ENCODE results near the gene SERTAD3. TPM values are rescaled to one million over a fixed set of nuclear protein-coding genes. Genes with fewer than 3 reads are reported as not detected.

The SERTAD3 gene
- polyA plus RNA-seq, 1 donor from 2014 or later, result 29.2 TPM

- no peaks in the 10 kb centered on the region for H3K9me3 Mint-ChIP-seq
- peak overlapping the region; percentile 93 to 97 (median 95) for H3K4me3 Mint-ChIP-seq
- H3K27ac Mint-ChIP-seq, result peak overlapping the region; percentile 95 to 98 (median 97)
- H3K36me3 Mint-ChIP-seq, result no peaks in the 10 kb centered on the region
- H3K27me3 Mint-ChIP-seq, result no peaks in the 10 kb centered on the region
- H3K4me1 Mint-ChIP-seq, result peaks cover 20 to 26% (median 22%) of the 10 kb centered on the region in 3 donors
These were observed 19.3 kb downstream of the SERTAD3 start for GRCh38 chr19:40424637-40425449.

GRCh38 chr19:40423938-40424337 lies 20.2 kb downstream of the SERTAD3 start:
- Mint-ChIP-seq H3K27me3 (no peaks in the 10 kb centered on the region), H3K36me3 (no peaks in the 10 kb centered on the region), H3K4me1 (peaks cover 18 to 26% (median 19%) of the 10 kb centered on the region in 3 donors), H3K27ac (peak overlapping the region in 2 of 3 donors; percentile 47 to 98), H3K4me3 (peak overlapping the region in 2 of 4 donors; percentile 17 to 93), H3K9me3 (no peaks in the 10 kb centered on the region)

- H3K27ac Mint-ChIP-seq, result peak overlapping the region in 2 of 3 donors; percentile 43 to 74
- no peaks in the 10 kb centered on the region for H3K27me3 Mint-ChIP-seq
- H3K4me1 Mint-ChIP-seq, result peaks cover 18 to 26% (median 18%) of the 10 kb centered on the region in 3 donors
- no peaks in the 10 kb centered on the region for H3K36me3 Mint-ChIP-seq
- peak overlapping the region in 1 of 4 donors; percentile 93 for H3K4me3 Mint-ChIP-seq
- no peaks in the 10 kb centered on the region for H3K9me3 Mint-ChIP-seq
These were observed 21.2 kb downstream of the SERTAD3 start for GRCh38 chr19:40422748-40423566.

GRCh38 chr19:40421993-40422747 lies 22.0 kb downstream of the SERTAD3 start:
- H3K4me1 Mint-ChIP-seq, result peaks cover 18 to 22% (median 20%) of the 10 kb centered on the region in 3 donors
- H3K4me3 Mint-ChIP-seq, result peak overlapping the region in 3 of 4 donors; percentile 60 to 87 (median 80)
- no peaks in the 10 kb centered on the region for H3K27me3 Mint-ChIP-seq
- no peaks in the 10 kb centered on the region for H3K36me3 Mint-ChIP-seq
- peak overlapping the region; percentile 43 to 85 (median 74) for H3K27ac Mint-ChIP-seq
- no peaks in the 10 kb centered on the region for H3K9me3 Mint-ChIP-seq

- H3K27me3 Mint-ChIP-seq, result no peaks in the 10 kb centered on the region
- H3K4me1 Mint-ChIP-seq, result peaks cover 14 to 21% (median 18%) of the 10 kb centered on the region in 3 donors
- peak overlapping the region; percentile 84 to 88 (median 85) for H3K27ac Mint-ChIP-seq
- no peaks in the 10 kb centered on the region for H3K9me3 Mint-ChIP-seq
- peak overlapping the region; percentile 80 to 91 (median 89) for H3K4me3 Mint-ChIP-seq
- no peaks in the 10 kb centered on the region for H3K36me3 Mint-ChIP-seq
These were observed 23.1 kb downstream of the SERTAD3 start for GRCh38 chr19:40420766-40421765.

- Mint-ChIP-seq H3K36me3 (no peaks in the 10 kb centered on the region), H3K9me3 (no peaks in the 10 kb centered on the region), H3K27ac (peak overlapping the region; percentile 84 to 88 (median 85)), H3K27me3 (no peaks in the 10 kb centered on the region), H3K4me3 (peak overlapping the region; percentile 80 to 91 (median 89)), H3K4me1 (peaks cover 8 to 18% (median 18%) of the 10 kb centered on the region in 3 donors)
These were observed 23.7 kb downstream of the SERTAD3 start for GRCh38 chr19:40420451-40420765.

- Mint-ChIP-seq H3K9me3 (no peaks in the 10 kb centered on the region), H3K4me3 (peak overlapping the region in 3 of 4 donors; percentile 46 to 80 (median 78)), H3K27ac (peak overlapping the region in 1 of 3 donors; percentile 44)
These were observed 24.4 kb downstream of the SERTAD3 start for GRCh38 chr19:40419780-40420179.

GRCh38 chr19:40419066-40419612 lies 25.0 kb downstream of the SERTAD3 start:
- H3K9me3 Mint-ChIP-seq, result no peaks in the 10 kb centered on the region
- no peaks in the 10 kb centered on the region for H3K36me3 Mint-ChIP-seq
- H3K27ac Mint-ChIP-seq, result peak overlapping the region in 2 of 3 donors; percentile 44 to 45
- H3K4me1 Mint-ChIP-seq, result peaks cover 8 to 12% (median 11%) of the 10 kb centered on the region in 3 donors
- H3K27me3 Mint-ChIP-seq, result no peaks in the 10 kb centered on the region
- H3K4me3 Mint-ChIP-seq, result peak overlapping the region in 3 of 4 donors; percentile 6 to 80 (median 46)

More at GRCh38 chr19:40419780-40420179, 24.4 kb downstream of the SERTAD3 start:
- no peaks in the 10 kb centered on the region for H3K36me3 Mint-ChIP-seq
- H3K27me3 Mint-ChIP-seq, result no peaks in the 10 kb centered on the region
- peaks cover 8 to 17% (median 16%) of the 10 kb centered on the region in 3 donors for H3K4me1 Mint-ChIP-seq

GRCh38 chr19:40418040-40418439 lies 26.1 kb downstream of the SERTAD3 start:
- H3K27ac Mint-ChIP-seq, result peak overlapping the region in 1 of 3 donors; percentile 60
- no peaks in the 10 kb centered on the region for H3K36me3 Mint-ChIP-seq
- no peaks in the 10 kb centered on the region for H3K9me3 Mint-ChIP-seq
- H3K4me3 Mint-ChIP-seq, result peak overlapping the region in 2 of 4 donors; percentile 80 to 89
- peaks cover 8 to 11% (median 11%) of the 10 kb centered on the region in 3 donors for H3K4me1 Mint-ChIP-seq
- no peaks in the 10 kb centered on the region for H3K27me3 Mint-ChIP-seq

GRCh38 chr19:40417643-40417981 lies 26.5 kb downstream of the SERTAD3 start:
- Mint-ChIP-seq H3K27me3 (no peaks in the 10 kb centered on the region), H3K27ac (no peak overlapping the region), H3K4me3 (peak overlapping the region in 1 of 4 donors; percentile 89), H3K4me1 (peaks cover 8 to 11% (median 11%) of the 10 kb centered on the region in 3 donors), H3K36me3 (no peaks in the 10 kb centered on the region), H3K9me3 (no peaks in the 10 kb centered on the region)

- peaks cover 4 to 9% (median 7%) of the 10 kb centered on the region in 3 donors for H3K4me1 Mint-ChIP-seq
- H3K27ac Mint-ChIP-seq, result peak overlapping the region in 1 of 3 donors; percentile 88
- H3K36me3 Mint-ChIP-seq, result no peaks in the 10 kb centered on the region
- H3K27me3 Mint-ChIP-seq, result no peaks in the 10 kb centered on the region
- no peaks in the 10 kb centered on the region for H3K9me3 Mint-ChIP-seq
- peak overlapping the region in 3 of 4 donors; percentile 3 to 56 (median 19) for H3K4me3 Mint-ChIP-seq
These were observed 27.1 kb downstream of the SERTAD3 start for GRCh38 chr19:40416918-40417642.

GRCh38 chr19:40415768-40416167 lies 28.4 kb downstream of the SERTAD3 start:
- Mint-ChIP-seq H3K36me3 (no peaks in the 10 kb centered on the region), H3K4me3 (peak overlapping the region in 1 of 4 donors; percentile 1), H3K27ac (peak overlapping the region in 1 of 3 donors; percentile 80), H3K27me3 (peaks cover 1% of the 10 kb centered on the region), H3K9me3 (no peaks in the 10 kb centered on the region), H3K4me1 (peaks cover 7 to 17% (median 9%) of the 10 kb centered on the region in 3 donors)
